GM10248 (cell line): ENCODE results near the gene TCHHL1.

Source experiments
- CTCF ChIA-PET: fragments of 300-600 bp; sonication (Branson Sonifier 250); formaldehyde crosslinking; extraction: SDS; loops from one replicate; lab custom pipeline; 2021; ENCODE audit warnings: antibody characterized with exemption; lab: Yijun Ruan, JAX
- POLR2A ChIA-PET: fragments of 350-650 bp; sonication (Branson Sonifier 250); formaldehyde crosslinking; extraction: SDS; loops from one replicate; lab custom pipeline; 2020; ENCODE audit warnings: antibody characterized with exemption; lab: Yijun Ruan, JAX
- DNase-seq: peaks from one replicate; pipeline ENCODE4 v3.0.0; 2012; ENCODE audit errors: extremely low spot score
- CTCF ChIP-seq: IDR thresholded peaks from 2 replicates; pipeline ENCODE4 v1.5.1; 2012; ENCODE audit warnings: mild to moderate bottlenecking, low read depth; ENCODE audit errors: extremely low read depth, missing control alignments, control extremely low read depth

Gene TCHHL1

GRCh38 chr1:152067929-152068328, 20.9 kb downstream of the TCHHL1 start:
- no peak for DNase-seq
- CTCF ChIA-PET: interaction anchor here (1.1 kb wide), 4 partner anchors 15 to 391 kb away, joined by 3 to 5 read pairs (median 4); no protein-coding TSS in a partner anchor
- POLR2A ChIA-PET: no interaction called here
- no peak for TF ChIP-seq CTCF

- POLR2A ChIA-PET: no interaction called here
- CTCF ChIA-PET: no interaction called here
- no peak for DNase-seq
- no peak for TF ChIP-seq CTCF
Measured at GRCh38 chr1:152067150-152067549, 21.7 kb downstream of the TCHHL1 start.

GRCh38 chr1:152061952-152062351, 26.9 kb downstream of the TCHHL1 start:
- TF ChIP-seq CTCF: no peak
- DNase-seq: no peak
- POLR2A ChIA-PET: no interaction called here
- CTCF ChIA-PET: interaction anchor here (1.3 to 2.2 kb wide), 2 partner anchors 9 to 122 kb away, joined by 3 to 6 read pairs; no protein-coding TSS in a partner anchor

- no peak for TF ChIP-seq CTCF
- ChIA-PET POLR2A (interaction anchor here (0.6 kb wide), 1 partner anchor 713 kb away, joined by 4 read pairs; no protein-coding TSS in a partner anchor), CTCF (interaction anchor here (0.8 to 13.5 kb wide), 21 partner anchors 8 to 405 kb away, joined by 3 to 220 read pairs (median 4); partner anchors contain the start of gene S100A11)
- no peak for DNase-seq
Measured at GRCh38 chr1:152053375-152053774, 35.5 kb downstream of the TCHHL1 start.

- CTCF ChIA-PET: interaction anchor here (0.8 to 13.5 kb wide), 19 partner anchors 9 to 406 kb away, joined by 3 to 220 read pairs (median 5); partner anchors contain the start of gene S100A11
- TF ChIP-seq CTCF: peak; percentile 87
- POLR2A ChIA-PET: no interaction called here
- DNase-seq: peak; percentile 74
Measured at GRCh38 chr1:152052606-152053005, 36.3 kb downstream of the TCHHL1 start.

GRCh38 chr1:152050886-152051675, 37.8 kb downstream of the TCHHL1 start:
- CTCF ChIA-PET: interaction anchor here (0.7 to 13.5 kb wide), 7 partner anchors 15 to 409 kb away, joined by 3 to 220 read pairs (median 3); partner anchors contain the start of gene S100A11
- TF ChIP-seq CTCF: no peak
- POLR2A ChIA-PET: no interaction called here
- no peak for DNase-seq
